Sigmoid colon (tissue), 4 donors: ENCODE measurements around the gene ABHD12.

ENCODE experiments used
- EP300 ChIP-seq, 4 donors: sonication (generic); formaldehyde crosslinking; IDR thresholded peaks; one replicate each; pipeline ENCODE4 v1.6.1; 2017; ENCODE audit warnings: antibody characterized with exemption in 4 of 4
- POLR2A ChIP-seq, 2 donors: fragments of 450-650 bp; IDR thresholded peaks; one replicate each; pipeline ENCODE4 v1.6.1; 2016; ENCODE audit warnings: antibody characterized with exemption in 2 of 2, mild to moderate bottlenecking in 2 of 2, moderate library complexity in 2 of 2
- TF ChIP-seq, protein P1 (sequence below), 4 experiments: fragments of 450-650 bp in 3 of 4; fragments of 200-600 bp in 1 of 4; IDR thresholded peaks; one replicate each; pipeline ENCODE4 v1.5.1; 2016 to 2019; ENCODE audit warnings: antibody characterized with exemption in 4 of 4, mild to moderate bottlenecking in 3 of 4, moderate library complexity in 2 of 4

DNA sequence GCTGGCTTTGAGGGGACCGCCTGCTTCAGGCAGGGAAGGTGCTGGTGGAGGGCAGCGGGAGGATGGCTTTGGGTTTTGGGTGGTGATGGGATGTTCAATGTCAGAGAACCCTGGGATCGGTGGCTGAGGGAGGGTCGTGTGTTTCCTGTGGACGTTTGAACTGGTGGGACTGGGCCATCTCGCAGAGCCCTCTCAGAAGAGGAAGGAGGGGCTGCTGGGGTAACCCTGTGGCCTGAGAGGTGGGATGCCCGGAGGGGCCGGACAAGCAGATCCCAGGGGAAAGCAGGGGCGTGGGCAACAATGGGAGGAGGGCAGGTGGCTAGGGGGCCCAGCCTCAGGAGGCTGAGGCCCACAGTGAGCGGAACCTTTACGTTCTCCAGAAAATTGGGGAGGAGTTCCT is 107.8 kb downstream of the ABHD12 start:
- TF ChIP-seq POLR2A (IDR thresholded peaks at IDR 0.05) (no peak), EP300 (IDR thresholded peaks at IDR 0.05) (no peak)
- TF ChIP-seq, protein P1, sequence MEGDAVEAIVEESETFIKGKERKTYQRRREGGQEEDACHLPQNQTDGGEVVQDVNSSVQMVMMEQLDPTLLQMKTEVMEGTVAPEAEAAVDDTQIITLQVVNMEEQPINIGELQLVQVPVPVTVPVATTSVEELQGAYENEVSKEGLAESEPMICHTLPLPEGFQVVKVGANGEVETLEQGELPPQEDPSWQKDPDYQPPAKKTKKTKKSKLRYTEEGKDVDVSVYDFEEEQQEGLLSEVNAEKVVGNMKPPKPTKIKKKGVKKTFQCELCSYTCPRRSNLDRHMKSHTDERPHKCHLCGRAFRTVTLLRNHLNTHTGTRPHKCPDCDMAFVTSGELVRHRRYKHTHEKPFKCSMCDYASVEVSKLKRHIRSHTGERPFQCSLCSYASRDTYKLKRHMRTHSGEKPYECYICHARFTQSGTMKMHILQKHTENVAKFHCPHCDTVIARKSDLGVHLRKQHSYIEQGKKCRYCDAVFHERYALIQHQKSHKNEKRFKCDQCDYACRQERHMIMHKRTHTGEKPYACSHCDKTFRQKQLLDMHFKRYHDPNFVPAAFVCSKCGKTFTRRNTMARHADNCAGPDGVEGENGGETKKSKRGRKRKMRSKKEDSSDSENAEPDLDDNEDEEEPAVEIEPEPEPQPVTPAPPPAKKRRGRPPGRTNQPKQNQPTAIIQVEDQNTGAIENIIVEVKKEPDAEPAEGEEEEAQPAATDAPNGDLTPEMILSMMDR (IDR thresholded peaks at IDR 0.05) = no peak
